AG20443 (cell line): ENCODE measurements around the gene DYNLT1.

ENCODE experiments used
- DNase-seq: peaks from one replicate; pipeline ENCODE4 v3.0.0; 2012; ENCODE audit warnings: low spot score, mixed read lengths

DYNLT1 gene

DNA sequence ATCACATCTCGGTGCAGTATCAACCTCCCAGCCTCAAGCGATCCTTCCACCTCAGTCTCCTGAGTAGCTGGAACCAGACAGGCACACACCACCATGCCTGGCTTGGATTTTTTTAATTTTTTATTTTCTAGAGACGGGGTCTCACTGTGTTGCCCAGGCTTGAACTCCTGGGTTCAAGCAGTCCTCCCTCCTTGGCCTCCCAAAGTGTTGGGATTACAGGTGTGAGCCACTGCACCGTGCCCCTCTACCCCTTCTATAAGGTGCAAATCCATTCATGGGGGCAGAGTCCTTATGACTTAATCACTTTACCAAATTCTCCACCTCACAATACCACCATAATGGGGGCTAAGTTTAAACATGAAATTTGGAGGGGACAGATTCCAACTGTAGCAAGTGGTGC lies 47.0 kb downstream of the DYNLT1 start:
- no peak for DNase-seq

DNA sequence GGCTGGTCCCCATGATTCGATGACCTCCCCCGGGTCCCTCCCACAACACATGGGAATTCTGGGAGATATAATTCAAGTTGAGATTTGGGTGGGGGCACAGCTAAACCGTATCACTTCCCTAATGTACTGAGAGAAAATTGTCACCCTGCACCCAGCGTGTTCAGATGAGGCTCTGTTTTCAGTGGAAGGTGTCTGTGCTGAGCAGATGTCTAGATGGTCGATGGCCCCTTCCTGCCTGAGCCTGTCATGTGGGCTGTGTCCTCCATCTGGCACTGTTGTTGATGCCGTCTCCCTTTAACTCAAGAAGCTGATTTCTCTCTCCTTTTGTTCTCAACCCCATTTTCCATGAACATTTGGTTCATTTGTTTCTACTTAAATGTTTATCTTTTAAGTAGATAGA lies 47.7 kb downstream of the DYNLT1 start:
- DNase-seq, result no peak

DNA sequence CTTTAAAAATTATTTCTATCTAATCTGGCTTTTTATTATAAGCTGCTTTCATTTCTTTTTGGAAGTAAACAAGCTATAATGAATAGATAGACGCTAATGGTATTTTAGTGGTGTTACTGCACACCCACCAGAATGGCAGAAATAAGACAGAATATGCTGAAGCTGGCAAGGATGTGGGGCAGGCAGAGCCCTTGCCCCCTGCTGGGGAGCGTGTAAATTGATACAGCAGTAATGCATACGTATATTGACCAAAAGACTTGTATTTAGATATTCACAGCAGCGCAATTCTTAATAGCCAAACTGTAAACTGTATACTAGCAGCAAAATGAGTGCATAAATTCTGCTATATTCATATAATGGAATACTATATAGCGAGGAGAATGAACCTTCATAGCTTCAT lies 49.3 kb downstream of the DYNLT1 start:
- no peak for DNase-seq

DNA sequence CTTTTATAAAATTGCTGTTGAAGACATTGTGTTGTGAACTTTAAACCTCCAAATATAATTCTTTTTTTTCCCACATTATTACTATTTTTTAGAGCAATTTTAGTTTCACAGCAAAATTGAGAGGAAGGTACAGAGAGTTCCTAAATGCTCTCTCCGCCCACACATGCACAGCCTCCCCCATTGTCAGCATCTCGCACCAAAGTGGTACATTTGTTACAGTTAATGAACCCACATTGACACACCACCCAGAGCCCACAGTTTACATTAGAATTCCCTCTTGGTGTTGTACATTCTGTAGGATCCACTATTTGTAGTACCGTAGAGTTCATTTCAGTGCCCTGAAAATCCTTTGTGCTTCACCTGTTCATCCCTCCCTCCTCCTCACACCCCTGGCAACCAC lies 50.9 kb downstream of the DYNLT1 start:
- no peak for DNase-seq

DNA sequence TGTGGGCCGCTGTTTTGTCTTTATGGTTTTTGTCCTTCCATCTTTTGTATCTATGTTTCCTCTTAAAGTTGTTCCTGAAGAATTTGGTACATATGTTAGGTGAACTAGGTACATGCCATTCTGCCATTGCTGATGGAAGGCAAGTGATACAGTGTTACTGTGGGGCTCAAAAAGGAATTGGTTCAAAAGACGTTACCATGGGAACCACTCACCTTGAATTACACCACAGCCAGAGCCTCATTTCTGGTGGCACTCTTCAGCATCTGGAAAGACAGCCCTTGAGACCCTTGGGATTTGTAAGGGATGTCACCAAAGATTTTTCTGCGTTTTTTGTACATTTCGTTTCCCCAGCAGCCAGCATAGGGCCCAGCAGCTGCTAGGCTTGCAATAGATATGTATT lies 52.7 kb downstream of the DYNLT1 start:
- no peak for DNase-seq

DNA sequence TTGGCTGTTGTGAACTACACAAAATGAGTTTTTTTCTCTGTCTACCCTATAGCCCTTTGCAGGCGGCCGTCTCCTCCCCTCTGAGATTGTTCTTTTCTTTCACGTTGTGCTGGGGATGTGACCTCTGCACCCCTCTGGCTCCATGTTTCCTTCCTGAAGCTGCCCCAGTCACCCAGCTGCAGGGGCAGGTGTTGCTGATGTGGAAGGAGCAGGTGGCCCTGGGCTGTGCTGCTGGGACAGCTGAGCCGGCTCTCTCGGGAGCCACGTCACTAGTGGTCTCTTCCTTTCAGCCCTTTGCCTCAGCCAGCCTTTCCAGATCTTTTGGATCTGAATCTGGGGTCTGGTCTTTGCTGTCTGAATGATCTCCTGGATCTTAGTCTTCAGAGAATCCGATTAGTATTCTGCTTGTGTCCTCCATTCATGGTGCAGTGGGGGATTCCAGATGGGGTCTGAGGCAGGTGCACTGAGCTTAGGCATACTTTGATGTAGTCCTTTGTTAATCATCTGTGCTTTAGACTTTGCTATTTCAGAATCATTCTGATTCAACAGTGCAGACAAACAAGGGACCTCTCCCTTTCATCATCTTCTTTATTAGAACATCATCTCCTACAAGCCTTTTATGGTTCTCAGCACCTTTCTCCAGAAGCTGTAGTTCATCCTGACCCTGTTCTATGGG lies 53.3 kb downstream of the DYNLT1 start:
- no peak for DNase-seq

DNA sequence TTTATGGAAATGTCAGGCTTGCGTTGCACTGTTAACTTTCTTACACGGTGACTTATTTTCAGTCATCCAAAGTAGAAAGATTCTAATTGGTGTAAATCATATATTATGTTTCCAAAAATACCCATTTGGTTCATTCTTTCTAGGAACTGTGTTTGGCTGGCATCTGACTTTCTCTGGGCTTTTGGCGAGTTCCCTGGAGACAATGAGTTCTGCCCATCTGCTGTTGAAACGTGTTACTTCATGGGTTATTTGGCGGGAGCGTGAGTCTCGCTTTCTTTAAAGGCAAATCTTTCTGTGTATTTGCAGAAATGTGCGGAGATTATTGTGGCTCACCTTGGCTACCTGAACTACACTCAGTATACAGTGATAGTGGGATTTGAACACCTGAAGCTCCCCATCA lies 55.2 kb downstream of the DYNLT1 start:
- DNase-seq, result no peak

DNA sequence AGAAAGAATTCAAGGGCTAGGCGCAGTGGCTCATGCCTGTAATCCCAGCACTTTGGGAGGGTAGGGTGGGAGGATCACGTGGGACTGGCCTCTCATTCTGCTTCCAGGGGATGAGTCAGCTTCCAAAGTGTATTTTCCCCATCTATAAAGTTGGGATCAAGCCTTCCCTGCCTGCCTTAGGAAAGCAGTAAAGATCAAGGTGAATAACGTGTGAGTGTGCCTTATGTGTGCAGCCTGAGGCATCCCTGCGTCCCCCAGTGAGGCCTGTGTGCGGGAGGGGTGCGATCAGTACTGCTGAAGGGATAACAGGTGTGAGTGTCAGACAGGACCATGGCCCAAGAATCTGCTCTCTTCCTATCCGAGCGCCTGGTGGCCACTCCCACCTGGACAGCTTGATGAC lies 57.9 kb downstream of the DYNLT1 start:
- no peak for DNase-seq
